ENCODE data around the gene TFAP2C. TPM values are rescaled to one million over a fixed set of nuclear protein-coding genes. Genes with fewer than 3 reads are reported as not detected.

Gene TFAP2C
- under 0.01 TPM in 1 of 2 replicates, not detected in the other for total RNA-seq

- no peaks in the 10 kb centered on the region for H3K4me1 ChIP-seq (ENCODE audit: insufficient read depth, low read length)
- H3K36me3 ChIP-seq (ENCODE audit: insufficient read depth, low read length), result no peaks in the 10 kb centered on the region
- H3K27ac ChIP-seq (ENCODE audit: low read depth, low read length), result no peak within 1 kb of the TSS
- H4K20me1 ChIP-seq (ENCODE audit: insufficient read depth, low read length), result no peaks in the 10 kb centered on the region
- no peak within 1 kb of the TSS for H2AFZ ChIP-seq (ENCODE audit: low read length)
- no peak for TF ChIP-seq CTCF (IDR thresholded peaks at IDR 0.05; ENCODE audit: extremely low read depth, low read depth, low read length)
- no peak within 1 kb of the TSS for H3K4me3 ChIP-seq (ENCODE audit: insufficient read depth, low read length)
- peaks cover 99% of the 10 kb centered on the region for H3K27me3 ChIP-seq (ENCODE audit: insufficient read depth, low read length)
- H3K4me2 ChIP-seq (ENCODE audit: insufficient read depth, low read length), result no peak within 1 kb of the TSS
- H3K9me3 ChIP-seq (ENCODE audit: low read depth, low read length), result no peaks in the 10 kb centered on the region
- peak; percentile 68 for DNase-seq (ENCODE audit: insufficient read length, low spot score, missing footprints)
- H3K79me2 ChIP-seq (ENCODE audit: insufficient read depth, low read length), result no peaks in the 10 kb centered on the region
Observed at GRCh38 chr20:56628873-56629463, at the start of gene TFAP2C. Gene TFAP2C (plus strand): TSS chr20:56629306. CDS start chr20:56629545, 239 bp downstream.

GRCh38 chr20:56580226-56580625 lies 48.9 kb upstream of the TFAP2C start:
- H4K20me1 ChIP-seq (ENCODE audit: insufficient read depth, low read length), result no peaks in the 10 kb centered on the region
- no peaks in the 10 kb centered on the region for H3K27me3 ChIP-seq (ENCODE audit: insufficient read depth, low read length)
- no peak overlapping the region for H2AFZ ChIP-seq (ENCODE audit: low read length)
- H3K9me3 ChIP-seq (ENCODE audit: low read depth, low read length), result no peaks in the 10 kb centered on the region
- H3K4me3 ChIP-seq (ENCODE audit: insufficient read depth, low read length), result no peak overlapping the region
- DNase-seq (ENCODE audit: insufficient read length, low spot score, missing footprints), result no peak
- no peak overlapping the region for H3K27ac ChIP-seq (ENCODE audit: low read depth, low read length)
- H3K4me1 ChIP-seq (ENCODE audit: insufficient read depth, low read length), result no peaks in the 10 kb centered on the region
- H3K36me3 ChIP-seq (ENCODE audit: insufficient read depth, low read length), result no peaks in the 10 kb centered on the region
- TF ChIP-seq CTCF (IDR thresholded peaks at IDR 0.05; ENCODE audit: extremely low read depth, low read depth, low read length), result no peak
- no peaks in the 10 kb centered on the region for H3K79me2 ChIP-seq (ENCODE audit: insufficient read depth, low read length)
- H3K4me2 ChIP-seq (ENCODE audit: insufficient read depth, low read length), result no peak overlapping the region

DNA sequence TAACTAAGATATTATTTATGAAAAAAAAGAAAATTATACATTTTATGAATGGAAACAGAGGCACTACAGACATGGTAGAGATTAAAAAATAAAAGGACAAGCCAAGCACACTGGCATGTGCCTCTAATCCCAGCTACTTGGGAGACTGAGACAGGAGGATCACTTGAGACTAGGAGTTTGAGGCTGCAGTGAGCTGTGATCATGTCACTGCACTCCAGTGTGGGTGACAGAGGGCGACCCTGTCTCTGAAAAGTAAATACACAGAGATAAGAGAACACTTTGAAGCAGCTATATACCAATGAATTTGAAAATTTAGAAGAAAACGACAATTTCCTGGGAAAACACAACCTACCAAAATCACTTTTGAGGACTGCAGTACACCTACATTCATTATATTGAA lies 47.4 kb upstream of the TFAP2C start:
- no peak overlapping the region for H3K27ac ChIP-seq (ENCODE audit: low read depth, low read length)
- no peaks in the 10 kb centered on the region for H3K9me3 ChIP-seq (ENCODE audit: low read depth, low read length)
- H3K4me3 ChIP-seq (ENCODE audit: insufficient read depth, low read length), result no peak overlapping the region
- H4K20me1 ChIP-seq (ENCODE audit: insufficient read depth, low read length), result no peaks in the 10 kb centered on the region
- H3K4me2 ChIP-seq (ENCODE audit: insufficient read depth, low read length), result no peak overlapping the region
- H3K27me3 ChIP-seq (ENCODE audit: insufficient read depth, low read length), result no peaks in the 10 kb centered on the region
- no peaks in the 10 kb centered on the region for H3K4me1 ChIP-seq (ENCODE audit: insufficient read depth, low read length)
- H3K36me3 ChIP-seq (ENCODE audit: insufficient read depth, low read length), result no peaks in the 10 kb centered on the region
- H2AFZ ChIP-seq (ENCODE audit: low read length), result no peak overlapping the region
- no peak for DNase-seq (ENCODE audit: insufficient read length, low spot score, missing footprints)
- H3K79me2 ChIP-seq (ENCODE audit: insufficient read depth, low read length), result no peaks in the 10 kb centered on the region
- TF ChIP-seq CTCF (IDR thresholded peaks at IDR 0.05; ENCODE audit: extremely low read depth, low read depth, low read length), result no peak

DNA sequence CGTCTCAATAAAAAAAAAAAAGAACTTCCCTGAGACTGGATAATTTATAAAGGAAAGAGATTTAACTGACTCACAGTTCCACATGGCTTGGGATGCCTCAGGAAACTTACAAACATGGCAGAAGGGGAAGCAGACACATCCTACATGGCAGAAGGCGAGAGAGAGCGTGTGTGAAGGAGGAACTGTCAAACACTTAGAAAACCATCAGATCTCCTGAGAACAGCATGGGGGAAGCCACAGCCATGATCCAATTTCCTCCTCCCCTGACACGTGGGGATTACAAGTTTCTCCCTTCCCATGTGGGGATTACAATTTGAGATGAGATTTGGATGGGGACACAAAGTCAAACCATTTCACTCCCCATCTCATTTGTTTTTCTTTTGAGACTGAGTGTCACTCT lies 46.6 kb upstream of the TFAP2C start:
- no peaks in the 10 kb centered on the region for H4K20me1 ChIP-seq (ENCODE audit: insufficient read depth, low read length)

More for the DNA sequence above, 46.6 kb upstream of the TFAP2C start:
- Histone ChIP-seq H3K4me3 (ENCODE audit: insufficient read depth, low read length) (no peak overlapping the region), H3K36me3 (ENCODE audit: insufficient read depth, low read length) (no peaks in the 10 kb centered on the region), H3K9me3 (ENCODE audit: low read depth, low read length) (no peaks in the 10 kb centered on the region), H3K27me3 (ENCODE audit: insufficient read depth, low read length) (no peaks in the 10 kb centered on the region), H2AFZ (ENCODE audit: low read length) (no peak overlapping the region), H3K27ac (ENCODE audit: low read depth, low read length) (no peak overlapping the region), H3K4me1 (ENCODE audit: insufficient read depth, low read length) (no peaks in the 10 kb centered on the region), H3K79me2 (ENCODE audit: insufficient read depth, low read length) (no peaks in the 10 kb centered on the region), H3K4me2 (ENCODE audit: insufficient read depth, low read length) (no peak overlapping the region)
- no peak for TF ChIP-seq CTCF (IDR thresholded peaks at IDR 0.05; ENCODE audit: extremely low read depth, low read depth, low read length)
- DNase-seq (ENCODE audit: insufficient read length, low spot score, missing footprints), result no peak

Data from osteoblast (primary cell).